Fibroblast of peridontal ligament (primary cell): ENCODE data around the gene MAGEC3.

Experiments used
- DNase-seq: peaks from one replicate; pipeline ENCODE4 v3.0.0-alpha.2; 2010; ENCODE audit errors: extremely low read depth

The MAGEC3 gene

GRCh38 chrX:141945426-141945825 is 107.3 kb downstream of the MAGEC3 start:
- DNase-seq = no peak

GRCh38 chrX:141947350-141947749 is 109.2 kb downstream of the MAGEC3 start:
- no peak for DNase-seq
